Inflammatory macrophage treated with lipopolysaccharide for 4 hours (primary cell): ENCODE data around the gene RBFOX1.

Source experiments
- DNase-seq: peaks from one replicate; pipeline ENCODE4 v3.0.0-alpha.2; 2020

RBFOX1 gene

DNA sequence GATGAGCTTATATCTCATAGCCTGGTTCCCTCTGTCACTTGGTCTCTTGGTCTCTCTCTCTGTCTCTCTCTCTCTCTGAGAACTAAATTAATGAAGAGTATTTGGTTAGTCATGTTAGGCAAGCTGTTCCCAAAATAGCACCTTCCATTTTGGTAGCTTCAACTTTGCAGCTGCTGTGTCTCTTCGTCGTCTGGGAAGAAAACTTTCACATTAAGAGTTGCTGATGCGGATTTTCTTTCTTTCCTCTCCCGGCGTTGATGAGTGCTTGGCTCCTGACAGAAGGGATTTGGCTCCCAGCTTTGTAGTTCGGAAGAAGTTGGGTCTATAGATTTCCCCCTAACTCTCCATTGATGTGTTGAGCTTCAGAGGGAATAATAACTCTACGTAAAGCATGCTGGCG, at the start of gene RBFOX1:
Gene RBFOX1, plus strand, starts transcription at position 235 of the 400 bp plus-strand sequence.
- no peak for DNase-seq

DNA sequence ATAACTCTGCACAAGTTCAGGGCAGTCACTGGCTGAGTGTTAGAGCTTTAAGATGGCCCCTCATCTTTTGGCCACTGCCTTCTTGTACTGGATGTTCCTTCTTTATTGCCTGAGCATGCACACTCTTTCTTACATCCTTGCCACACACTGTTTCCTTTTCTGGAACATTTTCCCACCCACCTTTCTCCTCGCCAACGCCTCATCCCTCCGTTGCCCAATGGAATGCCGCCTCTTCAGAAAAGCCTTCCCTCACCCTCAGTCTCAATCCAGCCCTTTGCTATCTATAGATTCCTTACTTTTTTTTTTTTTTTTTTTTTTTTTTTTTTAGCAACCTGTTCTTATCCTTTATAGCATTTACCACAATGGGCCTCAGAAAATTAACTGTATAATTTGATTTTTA, 47.9 kb upstream of the RBFOX1 start:
- no peak for DNase-seq

- no peak for DNase-seq
Measured at GRCh38 chr16:7285520-7285919, 47.1 kb upstream of the RBFOX1 start.

GRCh38 chr16:7289299-7289698, 43.3 kb upstream of the RBFOX1 start:
- DNase-seq: no peak

DNA sequence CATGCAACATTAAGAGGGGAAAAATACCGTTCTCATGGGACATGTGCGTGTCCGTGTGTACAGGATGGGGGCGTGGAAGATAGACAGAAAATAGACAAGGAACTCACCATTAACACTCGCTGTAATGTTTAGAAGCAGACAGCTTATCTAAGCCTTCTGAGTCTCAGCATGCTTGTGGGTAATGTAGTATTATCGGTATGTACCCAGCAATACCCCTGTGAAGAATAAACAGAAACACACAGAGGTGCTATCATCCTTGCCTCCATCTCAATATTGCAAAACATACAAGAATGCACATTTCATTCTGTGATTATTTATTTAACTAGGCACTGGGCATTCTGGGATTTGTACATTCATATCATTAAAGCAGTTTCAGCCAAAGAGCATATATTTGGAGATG, 42.0 kb upstream of the RBFOX1 start:
- DNase-seq: no peak

- no peak for DNase-seq
Measured at GRCh38 chr16:7294020-7294419, 38.6 kb upstream of the RBFOX1 start.

- no peak for DNase-seq
Measured at GRCh38 chr16:7303052-7303610, 29.5 kb upstream of the RBFOX1 start.

- no peak for DNase-seq
Measured at GRCh38 chr16:7303660-7304200, 28.9 kb upstream of the RBFOX1 start.

GRCh38 chr16:7304279-7304678, 28.4 kb upstream of the RBFOX1 start:
- no peak for DNase-seq

DNA sequence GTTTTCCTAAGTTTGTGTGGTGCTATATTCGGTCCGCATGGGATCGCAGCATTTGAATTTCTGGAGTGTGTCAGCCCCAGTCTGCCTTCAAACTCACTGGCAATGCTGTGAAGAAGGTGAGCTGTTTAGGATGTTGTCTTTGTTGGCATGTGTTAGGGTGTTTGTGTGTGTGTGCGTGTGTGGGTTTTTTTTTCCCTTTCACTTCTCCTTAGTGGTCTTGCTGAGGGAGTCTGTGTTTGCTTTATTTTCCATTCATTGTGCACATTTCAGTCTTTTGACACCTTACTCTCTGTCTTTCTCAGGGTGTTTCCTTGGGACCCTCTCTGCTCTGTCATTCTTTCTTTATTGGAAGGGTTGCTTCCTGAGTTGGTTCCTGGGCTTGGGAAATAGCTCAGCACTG, 27.7 kb upstream of the RBFOX1 start:
- no peak for DNase-seq

- DNase-seq: no peak
Measured at GRCh38 chr16:7313170-7313569, 19.5 kb upstream of the RBFOX1 start.

- no peak for DNase-seq
Measured at GRCh38 chr16:7314163-7314562, 18.5 kb upstream of the RBFOX1 start.

GRCh38 chr16:7315813-7316212, 16.8 kb upstream of the RBFOX1 start:
- no peak for DNase-seq

DNA sequence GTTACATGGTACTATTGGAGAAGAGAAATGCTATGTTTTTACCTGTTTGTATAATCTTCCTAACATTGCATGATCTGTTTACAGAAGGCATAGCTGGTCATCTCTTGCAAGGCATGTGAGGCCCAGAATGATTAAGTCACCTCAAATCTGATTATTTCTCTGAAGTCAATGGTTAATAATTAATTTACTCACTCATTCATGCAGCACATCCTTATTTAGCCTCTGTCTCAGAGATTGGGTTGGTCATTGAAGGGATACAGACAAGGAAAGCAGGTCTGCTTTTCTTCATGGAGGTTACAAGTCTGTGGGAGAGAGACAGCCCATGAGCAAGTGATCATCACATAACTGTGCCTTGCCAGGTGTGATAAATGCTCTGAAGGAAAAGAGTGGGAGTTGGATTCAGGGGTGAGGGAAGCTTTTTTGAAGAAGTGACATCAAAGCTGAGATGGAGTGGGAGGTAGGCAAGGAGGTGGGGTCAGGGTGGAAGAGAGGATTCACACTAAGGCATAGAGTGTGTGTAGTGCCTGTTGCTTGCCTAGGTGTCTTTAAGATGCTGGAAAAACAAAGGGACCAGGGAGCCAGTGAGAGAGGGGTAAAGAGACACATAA, 16.3 kb upstream of the RBFOX1 start:
- no peak for DNase-seq

- DNase-seq: no peak
Measured at GRCh38 chr16:7317982-7318381, 14.7 kb upstream of the RBFOX1 start.

GRCh38 chr16:7318686-7319085, 14.0 kb upstream of the RBFOX1 start:
- no peak for DNase-seq

DNA sequence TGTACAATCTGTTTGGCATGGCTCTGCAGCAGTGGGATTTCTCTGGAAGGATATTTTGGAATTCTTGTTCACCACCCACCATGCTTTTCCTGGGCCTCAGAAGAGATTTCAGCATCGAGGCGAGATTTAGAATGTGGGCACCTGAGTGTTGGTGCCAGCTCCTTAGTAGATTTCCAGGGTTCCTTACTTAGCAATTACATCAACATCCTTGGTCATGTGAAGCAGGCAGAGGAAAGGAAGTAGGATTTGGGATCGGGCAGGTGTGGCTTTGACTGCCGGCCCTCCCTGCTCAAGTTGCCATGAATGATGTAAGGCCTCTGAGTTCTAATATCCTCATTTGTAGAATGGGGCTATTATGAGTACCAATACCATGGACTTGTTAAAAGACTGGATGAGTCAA, 13.1 kb upstream of the RBFOX1 start:
- DNase-seq: no peak

GRCh38 chr16:7321661-7322060, 11.0 kb upstream of the RBFOX1 start:
- DNase-seq: no peak

DNA sequence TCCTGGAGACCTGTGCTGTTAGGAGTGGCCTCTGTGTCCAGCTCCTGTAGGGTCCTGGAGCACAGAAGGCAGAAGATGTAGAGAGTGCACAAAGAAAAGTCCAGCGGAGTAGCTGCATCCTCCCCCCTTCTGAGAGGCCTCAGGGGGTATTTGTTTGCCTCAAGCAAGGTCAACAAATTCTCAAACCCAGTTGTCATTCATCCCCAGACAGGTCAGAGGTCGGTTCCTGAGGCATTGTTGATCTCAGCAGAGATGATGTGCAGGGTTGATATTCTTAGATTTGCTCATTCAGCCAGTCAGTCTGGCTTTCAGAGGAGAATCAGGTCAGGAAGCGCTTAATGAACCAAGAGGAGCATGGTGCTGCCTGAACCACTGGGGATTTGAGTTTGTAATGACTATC, 8.3 kb upstream of the RBFOX1 start:
- no peak for DNase-seq

DNA sequence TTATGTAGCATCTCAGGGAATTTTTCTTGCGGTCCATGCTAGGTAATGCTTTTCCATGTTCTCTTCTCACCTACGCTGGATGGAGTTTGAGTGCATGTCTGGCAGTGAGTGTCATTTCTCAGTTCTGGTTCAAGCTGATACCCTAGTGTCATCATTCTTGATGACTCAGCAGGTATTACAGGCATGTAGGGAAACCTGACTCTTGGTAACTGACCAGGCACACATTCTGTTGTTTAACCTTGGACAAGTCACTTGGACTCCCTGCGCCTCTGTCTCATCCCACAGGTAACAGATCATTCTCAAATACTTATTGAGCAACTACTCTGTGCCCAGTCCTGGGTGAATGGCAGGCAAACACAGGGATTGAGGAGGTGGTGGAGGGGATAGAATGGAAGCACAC, 6.8 kb upstream of the RBFOX1 start:
- DNase-seq: no peak

DNA sequence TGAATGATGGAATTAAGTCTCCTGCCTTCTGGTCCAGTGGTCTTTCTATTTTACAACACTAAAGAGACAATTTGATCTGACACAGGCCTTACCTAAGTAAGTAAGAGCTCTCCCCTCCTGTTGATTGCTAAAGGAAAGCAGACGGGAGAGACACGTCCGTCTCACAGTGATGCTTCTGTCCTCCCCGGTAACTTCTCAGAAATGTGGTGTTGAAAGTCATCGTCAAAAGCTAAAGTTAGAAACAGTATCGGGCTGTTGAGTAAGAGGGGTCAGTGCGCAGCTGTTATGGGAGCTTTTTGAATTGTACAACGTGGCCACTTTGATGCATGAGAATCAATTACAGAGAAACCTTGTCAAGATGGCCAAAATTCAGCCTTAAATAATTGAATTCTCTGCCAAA, 1.9 kb upstream of the RBFOX1 start:
- no peak for DNase-seq

GRCh38 chr16:7331997-7332396, 648 bp upstream of the RBFOX1 start:
- no peak for DNase-seq

DNA sequence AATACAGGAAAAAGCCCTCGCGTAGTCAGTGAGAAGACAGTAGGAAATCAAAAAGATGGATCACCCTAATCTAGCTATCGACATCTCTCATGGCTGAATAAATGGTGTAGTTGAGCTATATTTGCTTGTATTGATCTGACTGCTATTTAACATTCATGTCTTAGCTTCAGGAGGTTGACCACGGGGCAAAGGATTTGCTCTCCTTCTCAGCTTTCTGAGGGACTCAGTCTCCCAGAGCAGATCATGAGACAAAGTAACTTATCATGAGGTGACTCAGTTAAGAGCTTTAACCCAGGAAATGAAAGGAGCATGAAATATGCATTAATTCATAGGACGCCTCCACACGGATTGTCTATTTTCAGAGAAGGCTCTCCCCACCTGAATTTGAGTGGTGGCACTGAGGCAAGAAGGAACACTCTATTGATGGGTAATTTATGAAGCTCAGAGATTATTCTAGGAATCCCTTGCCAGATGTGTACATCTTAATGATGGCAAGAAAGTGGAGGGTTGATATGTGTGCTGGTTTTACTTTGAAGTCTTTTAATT, 608 bp downstream of the RBFOX1 start:
- DNase-seq: no peak

- DNase-seq: no peak
Measured at GRCh38 chr16:7334801-7335560, 2.3 kb downstream of the RBFOX1 start.
